Measurements from ENCODE around the gene SORL1.

DNA sequence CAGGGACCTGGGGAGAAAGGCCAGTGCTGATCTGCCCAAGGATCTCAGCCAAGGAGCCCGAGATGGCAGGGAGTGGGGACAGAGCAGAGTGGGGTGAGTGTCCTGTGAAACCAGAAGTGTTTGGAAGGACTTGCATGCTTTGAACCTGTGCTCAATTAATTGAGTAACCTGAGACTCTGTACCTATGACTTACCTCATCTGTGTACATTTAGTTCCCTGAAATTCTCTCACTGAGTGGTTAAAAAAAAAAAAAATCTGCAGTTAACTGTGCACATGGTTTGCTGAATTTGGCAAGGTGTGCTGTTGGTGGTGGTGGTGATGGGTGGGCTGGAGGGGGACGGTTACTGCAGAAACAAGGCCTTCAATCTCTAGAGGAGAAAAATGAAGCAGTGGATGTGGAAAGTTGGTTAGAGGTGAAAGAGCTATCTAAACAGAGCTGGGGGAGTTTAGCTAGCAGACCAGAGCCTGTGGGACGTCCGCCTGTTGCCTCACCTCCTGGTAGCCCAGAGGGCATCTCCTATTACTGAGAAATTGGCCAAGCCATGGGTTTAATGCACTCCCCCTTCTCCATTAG lies 8.9 kb downstream of the SORL1 start:
- TF ChIP-seq, protein P1, sequence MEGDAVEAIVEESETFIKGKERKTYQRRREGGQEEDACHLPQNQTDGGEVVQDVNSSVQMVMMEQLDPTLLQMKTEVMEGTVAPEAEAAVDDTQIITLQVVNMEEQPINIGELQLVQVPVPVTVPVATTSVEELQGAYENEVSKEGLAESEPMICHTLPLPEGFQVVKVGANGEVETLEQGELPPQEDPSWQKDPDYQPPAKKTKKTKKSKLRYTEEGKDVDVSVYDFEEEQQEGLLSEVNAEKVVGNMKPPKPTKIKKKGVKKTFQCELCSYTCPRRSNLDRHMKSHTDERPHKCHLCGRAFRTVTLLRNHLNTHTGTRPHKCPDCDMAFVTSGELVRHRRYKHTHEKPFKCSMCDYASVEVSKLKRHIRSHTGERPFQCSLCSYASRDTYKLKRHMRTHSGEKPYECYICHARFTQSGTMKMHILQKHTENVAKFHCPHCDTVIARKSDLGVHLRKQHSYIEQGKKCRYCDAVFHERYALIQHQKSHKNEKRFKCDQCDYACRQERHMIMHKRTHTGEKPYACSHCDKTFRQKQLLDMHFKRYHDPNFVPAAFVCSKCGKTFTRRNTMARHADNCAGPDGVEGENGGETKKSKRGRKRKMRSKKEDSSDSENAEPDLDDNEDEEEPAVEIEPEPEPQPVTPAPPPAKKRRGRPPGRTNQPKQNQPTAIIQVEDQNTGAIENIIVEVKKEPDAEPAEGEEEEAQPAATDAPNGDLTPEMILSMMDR (IDR thresholded peaks at IDR 0.05) = no peak
- no peak for TF ChIP-seq POLR2A (IDR thresholded peaks at IDR 0.05)
